Endothelial cell of umbilical vein (primary cell): ENCODE results near the gene IRX3. TPM values are rescaled to one million over a fixed set of nuclear protein-coding genes. Genes with fewer than 3 reads are reported as not detected.

Experiments
- BruUV-seq: library from RNA; stranded (reverse); fragments of 400-500 nt; replicated peaks from 2 replicates; lab custom pipeline; 2021; lab: Mats Ljungman, UMichigan
- CTCF ChIA-PET: fragments of 300-600, 350-600 bp; sonication (Branson Sonifier 250); formaldehyde crosslinking; loops from one replicate; lab custom pipeline; 2021; ENCODE audit warnings: antibody characterized with exemption, inconsistent platforms; lab: Charles Lee
- POLR2A ChIA-PET: fragments of 300-600, 350-600 bp; sonication (Branson Sonifier 250); formaldehyde crosslinking; loops from one replicate; lab custom pipeline; 2021; ENCODE audit warnings: antibody characterized with exemption, inconsistent platforms; lab: Charles Lee
- DNase-seq: peaks from one replicate; pipeline ENCODE4 v3.0.0-alpha.2; 2011; ENCODE audit warnings: low read depth, low spot score
- FAIRE-seq: peaks from 2 replicates; lab custom pipeline; 2011; peaks lifted over from hg19 to GRCh38; lab: Jason Lieb, UNC
- H2AFZ ChIP-seq: 2 replicates; pipeline ENCODE4 v1.6.0; 2012; ENCODE audit warnings: low read depth, low read length, control low read depth, inconsistent platforms
- H3K27ac ChIP-seq: 2 replicates; pipeline ENCODE4 v1.5.1; 2011; ENCODE audit warnings: low read depth, mild to moderate bottlenecking, control low read depth, low read length, moderate library complexity; ENCODE audit not compliant: insufficient read depth
- H3K27me3 ChIP-seq, 2 experiments: 2 replicates each; pipeline versions ENCODE4 v1.6.0 to v1.6.1; 2011; ENCODE audit warnings: low read length in 2 of 2, mixed read lengths in 1 of 2; ENCODE audit not compliant: control insufficient read depth in 2 of 2, insufficient read depth in 2 of 2
- H3K36me3 ChIP-seq, 2 experiments: 2 replicates in 1 of 2; 3 replicates in 1 of 2; pipeline ENCODE4 v1.5.1; 2011; ENCODE audit warnings: low read length in 2 of 2, mild to moderate bottlenecking in 1 of 2, moderate library complexity in 1 of 2; ENCODE audit not compliant: control insufficient read depth in 2 of 2, insufficient read depth in 2 of 2; ENCODE audit errors: extremely low read depth in 1 of 2
- H3K4me1 ChIP-seq: 3 replicates; pipeline ENCODE4 v1.5.1; 2011; ENCODE audit warnings: mild to moderate bottlenecking, low read length; ENCODE audit not compliant: control insufficient read depth, insufficient read depth; ENCODE audit errors: extremely low read depth
- H3K4me2 ChIP-seq: 2 replicates; pipeline ENCODE4 v1.6.1; 2011; ENCODE audit warnings: low read length, control low read depth, mixed read lengths; ENCODE audit not compliant: insufficient read depth
- H3K4me3 ChIP-seq, 3 experiments: fragments of 200-600 bp in 1 of 3; sonication (generic), shearing (Covaris generic) in 1 of 3; replicated peaks in 1 of 3; 2 replicates each; pipeline ENCODE4 v1.5.1; 2011 to 2016; ENCODE audit warnings: control low read depth in 3 of 3, low read length in 3 of 3, mild to moderate bottlenecking in 2 of 3, inconsistent platforms in 1 of 3, low read depth in 1 of 3, moderate library complexity in 1 of 3; ENCODE audit not compliant: insufficient read depth in 1 of 3
- H3K79me2 ChIP-seq: 2 replicates; pipeline ENCODE4 v1.6.0; 2012; ENCODE audit warnings: low read length, inconsistent platforms; ENCODE audit not compliant: control insufficient read depth, insufficient read depth
- H3K9ac ChIP-seq: replicated peaks from 2 replicates; pipeline ENCODE3; 2011; ENCODE audit warnings: low read length, control low read depth; ENCODE audit not compliant: insufficient read depth; ENCODE audit errors: extremely low read depth
- H3K9me1 ChIP-seq: replicated peaks from 3 replicates; pipeline ENCODE4 v1.6.0; 2011; ENCODE audit warnings: mild to moderate bottlenecking, low read length; ENCODE audit not compliant: control insufficient read depth, insufficient read depth; ENCODE audit errors: extremely low read depth
- H3K9me3 ChIP-seq: replicated peaks from 2 replicates; pipeline ENCODE4 v1.5.1; 2012; ENCODE audit warnings: low read length, inconsistent platforms; ENCODE audit not compliant: control insufficient read depth, insufficient read depth
- H4K20me1 ChIP-seq: replicated peaks from 2 replicates; pipeline ENCODE3; 2011; ENCODE audit warnings: mild to moderate bottlenecking, low read length; ENCODE audit not compliant: control insufficient read depth, insufficient read depth; ENCODE audit errors: extremely low read depth
- CTCF ChIP-seq, 2 donors: IDR thresholded peaks; 1 replicate in 1 of 2; 2 replicates in 1 of 2; pipeline ENCODE4 v1.5.1; 2011; ENCODE audit warnings: low read length in 2 of 2, mild to moderate bottlenecking in 2 of 2, moderate library complexity in 2 of 2, control low read depth in 1 of 2, inconsistent platforms in 1 of 2, low read depth in 1 of 2; ENCODE audit not compliant: insufficient read depth in 1 of 2; ENCODE audit errors: extremely low read depth in 1 of 2
- EZH2 ChIP-seq: IDR thresholded peaks from 2 replicates; pipeline ENCODE4 v1.6.1; 2012; ENCODE audit warnings: borderline replicate concordance, low read depth, mild to moderate bottlenecking, moderate library complexity, low read length, inconsistent platforms; ENCODE audit not compliant: severe bottlenecking
- FOS ChIP-seq: IDR thresholded peaks from 2 replicates; pipeline ENCODE4 v1.6.1; 2011; ENCODE audit warnings: mild to moderate bottlenecking, low read length, moderate library complexity, borderline replicate concordance; ENCODE audit not compliant: insufficient read depth
- GATA2 ChIP-seq: IDR thresholded peaks from 2 replicates; pipeline ENCODE4 v1.7.0; 2011; ENCODE audit warnings: low read depth, mild to moderate bottlenecking, moderate library complexity, mixed read lengths, low read length; ENCODE audit not compliant: insufficient read length, insufficient read depth
- JUN ChIP-seq: IDR thresholded peaks from 2 replicates; pipeline ENCODE4 v1.6.1; 2011; ENCODE audit warnings: borderline replicate concordance, low read depth; ENCODE audit not compliant: insufficient read length, insufficient read depth
- MAX ChIP-seq: IDR thresholded peaks from 2 replicates; pipeline ENCODE4 v1.6.1; 2011; ENCODE audit not compliant: insufficient read depth, insufficient read length
- MYC ChIP-seq: IDR thresholded peaks from one replicate; pipeline ENCODE4 v1.6.1; 2011; ENCODE audit warnings: mild to moderate bottlenecking, low read depth, low read length
- POLR2A ChIP-seq: IDR thresholded peaks from 2 replicates; pipeline ENCODE4 v1.6.1; 2012; ENCODE audit warnings: low read depth, mild to moderate bottlenecking, control low read depth, low read length
- POLR2AphosphoS5 ChIP-seq: IDR thresholded peaks from 2 replicates; pipeline ENCODE4 v1.6.1; 2012; ENCODE audit warnings: low read depth, mild to moderate bottlenecking, control low read depth, low read length, moderate library complexity; ENCODE audit not compliant: insufficient read depth
- dilution Hi-C: fragments of 300-500 bp; cut with MboI; formaldehyde crosslinking; loops from one replicate; pipeline ENCODE4 v1.15.0; 2019; ENCODE audit warnings: low sequenced_read_pairs; ENCODE audit not compliant: extremely low pct_ligation_motif_present
- intact Hi-C: fragments of 100-400 bp; cut with micrococcal nuclease; formaldehyde crosslinking; loops from one replicate; pipeline ENCODE4 v1.10.0; 2022
- polyA plus RNA-seq, 4 experiments: library from polyadenylated mRNA; depleted of rRNA in 3 of 4; stranded (reverse) in 3 of 4; unstranded in 1 of 4; fragments of >200 nt; gene quantifications; 2 replicates each; pipeline versions ENCODE4 v1.2.1 to v1.2.3, GENCODE V29; 2011 to 2012; ENCODE audit warnings: missing spikeins in 1 of 4
- total RNA-seq: library from RNA; stranded (reverse); gene quantifications from 2 replicates; pipeline ENCODE4 v1.2.3, GENCODE V29; 2021

Gene IRX3
- total and polyA plus RNA-seq, 2 donors (not counting 3 experiments of a cell fraction or from before 2014, with no cell fraction given): not detected

- DNase-seq (no peak), FAIRE-seq (no peak)
- H3K36me3 ChIP-seq: no peaks in the 10 kb centered on the region
- ChIA-PET CTCF (no interaction called here), POLR2A (no interaction called here)
- H4K20me1 ChIP-seq: no peaks in the 10 kb centered on the region
- TF ChIP-seq EZH2 (no peak), CTCF (IDR thresholded peaks at IDR 0.05; ENCODE audit: extremely low read depth in 1 of 2, insufficient read depth in 1 of 2, low read depth in 1 of 2, low read length in 2 of 2) (no peak), FOS (no peak), GATA2 (no peak), MAX (no peak), MYC (no peak), POLR2AphosphoS5 (no peak), POLR2A (no peak), JUN (no peak)
- no peaks in the 10 kb centered on the region for H3K4me1 ChIP-seq
- H3K9ac ChIP-seq: no peak overlapping the region
- intact Hi-C loops: no loop called here
- no peak overlapping the region for H3K4me2 ChIP-seq
- no peak overlapping the region for H2AFZ ChIP-seq
- dilution Hi-C loops: no loop called here
- no peaks in the 10 kb centered on the region for H3K9me3 ChIP-seq
- no peaks in the 10 kb centered on the region for H3K79me2 ChIP-seq
- H3K9me1 ChIP-seq: no peaks in the 10 kb centered on the region
- no TSS peak for BruUV-seq
- no peak overlapping the region for H3K27ac ChIP-seq
- no peaks in the 10 kb centered on the region for H3K27me3 ChIP-seq
- H3K4me3 ChIP-seq: no peak overlapping the region
These were observed 47.1 kb downstream of the IRX3 start for GRCh38 chr16:54239456-54239855.
